Mesothelial cell of epicardium (in vitro differentiated cells): ENCODE results near the gene KRTAP19-3. TPM values are rescaled to one million over a fixed set of nuclear protein-coding genes. Genes with fewer than 3 reads are reported as not detected.
A peak's percentile ranks its signal among the peaks of the same experiment; 100 is the strongest.

Experiments used
- DNase-seq, 2 experiments: peaks; one replicate each; pipeline ENCODE4 v3.0.0; 2021; ENCODE audit warnings: low spot score in 2 of 2; ENCODE audit not compliant: unreplicated experiment in 2 of 2
- H3K27ac Mint-ChIP-seq: 2 replicates; pipeline ENCODE4 v1.8.0; 2021; ENCODE audit warnings: mixed read lengths
- H3K27me3 Mint-ChIP-seq: 2 replicates; pipeline ENCODE4 v1.8.0; 2021; ENCODE audit warnings: low read depth, mixed read lengths
- H3K36me3 Mint-ChIP-seq: 2 replicates; pipeline ENCODE4 v1.8.0; 2021; ENCODE audit warnings: mixed read lengths
- H3K4me1 Mint-ChIP-seq: 2 replicates; pipeline ENCODE4 v1.8.0; 2021; ENCODE audit warnings: mixed read lengths
- H3K4me3 Mint-ChIP-seq: 2 replicates; pipeline ENCODE4 v1.8.0; 2021; ENCODE audit warnings: mild to moderate bottlenecking, moderate library complexity, mixed read lengths
- H3K9me3 Mint-ChIP-seq: 2 replicates; pipeline ENCODE4 v1.8.0; 2021; ENCODE audit warnings: mixed read lengths
- total RNA-seq: library from RNA; stranded (reverse); gene quantifications from 3 replicates; pipeline ENCODE4 v1.2.1, GENCODE V29; 2021
- TF ChIP-seq, protein P1 (sequence below): fragments of 200-600 bp; sonication (generic); IDR thresholded peaks from one replicate; pipeline ENCODE4 v1.5.0; 2021; ENCODE audit warnings: antibody characterized with exemption; ENCODE audit not compliant: unreplicated experiment

The KRTAP19-3 gene
- total RNA-seq, 1 donor from 2014 or later: not detected

DNA sequence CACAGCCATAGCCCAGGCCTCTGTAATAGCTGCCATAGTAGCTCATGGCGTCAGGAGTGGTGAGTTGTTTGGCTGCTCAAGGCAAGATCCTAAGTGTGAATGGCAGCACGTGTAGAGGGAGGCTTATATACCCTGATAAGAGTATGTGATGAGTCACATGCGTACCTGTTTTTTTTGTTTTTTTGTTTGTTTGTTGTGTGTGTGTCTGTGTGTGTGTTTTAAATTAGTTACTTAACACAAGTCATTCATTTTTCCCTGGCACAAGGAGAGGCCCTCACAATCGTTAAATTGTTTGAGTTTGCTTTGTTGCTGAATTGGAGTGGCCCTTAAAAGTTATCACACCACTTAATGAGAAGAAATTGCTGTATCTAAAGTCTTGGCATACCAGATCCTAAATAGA lies 5.3 kb upstream of the KRTAP19-3 start, which contains the start of gene KRTAP19-4:
KRTAP19-4 (minus strand) TSS at position 101 of the 400 bp plus-strand sequence; CDS start at position 46, 55 bp downstream.
- DNase-seq: no peak
- no peak within 1 kb of the TSS for H3K27ac Mint-ChIP-seq
- no peaks in the 10 kb centered on the region for H3K36me3 Mint-ChIP-seq
- H3K4me3 Mint-ChIP-seq: no peak within 1 kb of the TSS
- no peaks in the 10 kb centered on the region for H3K4me1 Mint-ChIP-seq
- H3K9me3 Mint-ChIP-seq: peaks cover 4% of the 10 kb centered on the region
- TF ChIP-seq, protein P1, sequence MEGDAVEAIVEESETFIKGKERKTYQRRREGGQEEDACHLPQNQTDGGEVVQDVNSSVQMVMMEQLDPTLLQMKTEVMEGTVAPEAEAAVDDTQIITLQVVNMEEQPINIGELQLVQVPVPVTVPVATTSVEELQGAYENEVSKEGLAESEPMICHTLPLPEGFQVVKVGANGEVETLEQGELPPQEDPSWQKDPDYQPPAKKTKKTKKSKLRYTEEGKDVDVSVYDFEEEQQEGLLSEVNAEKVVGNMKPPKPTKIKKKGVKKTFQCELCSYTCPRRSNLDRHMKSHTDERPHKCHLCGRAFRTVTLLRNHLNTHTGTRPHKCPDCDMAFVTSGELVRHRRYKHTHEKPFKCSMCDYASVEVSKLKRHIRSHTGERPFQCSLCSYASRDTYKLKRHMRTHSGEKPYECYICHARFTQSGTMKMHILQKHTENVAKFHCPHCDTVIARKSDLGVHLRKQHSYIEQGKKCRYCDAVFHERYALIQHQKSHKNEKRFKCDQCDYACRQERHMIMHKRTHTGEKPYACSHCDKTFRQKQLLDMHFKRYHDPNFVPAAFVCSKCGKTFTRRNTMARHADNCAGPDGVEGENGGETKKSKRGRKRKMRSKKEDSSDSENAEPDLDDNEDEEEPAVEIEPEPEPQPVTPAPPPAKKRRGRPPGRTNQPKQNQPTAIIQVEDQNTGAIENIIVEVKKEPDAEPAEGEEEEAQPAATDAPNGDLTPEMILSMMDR: no peak
- no peaks in the 10 kb centered on the region for H3K27me3 Mint-ChIP-seq

DNA sequence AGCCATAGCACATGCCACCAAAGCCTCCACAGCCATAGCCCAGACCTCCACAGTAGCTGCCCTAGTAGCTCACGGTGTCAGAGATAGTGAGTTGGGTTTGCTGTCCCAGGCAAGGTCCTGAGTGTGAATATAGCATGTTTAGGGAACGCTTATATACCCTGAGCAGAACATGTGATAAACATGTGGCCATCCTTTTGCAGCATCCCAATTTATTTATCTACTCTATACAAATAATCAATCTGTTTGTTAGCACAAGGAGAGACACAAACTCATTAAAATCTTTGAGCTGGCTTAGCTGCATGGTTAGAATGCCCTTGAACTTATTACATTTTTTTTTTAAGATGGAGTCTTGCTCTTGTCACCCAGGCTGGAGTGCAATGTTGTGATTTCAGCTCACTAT lies 4.5 kb downstream of the KRTAP19-3 start, which contains the start of gene KRTAP19-2:
KRTAP19-2 (minus strand) TSS at position 101 of the 400 bp plus-strand sequence; CDS start at position 13, 88 bp downstream.
- no peaks in the 10 kb centered on the region for H3K27me3 Mint-ChIP-seq
- DNase-seq: no peak
- H3K27ac Mint-ChIP-seq: no peak within 1 kb of the TSS
- H3K4me3 Mint-ChIP-seq: no peak within 1 kb of the TSS
- no peaks in the 10 kb centered on the region for H3K36me3 Mint-ChIP-seq
- no peaks in the 10 kb centered on the region for H3K4me1 Mint-ChIP-seq
- peaks cover 31% of the 10 kb centered on the region for H3K9me3 Mint-ChIP-seq
- TF ChIP-seq, protein P1: no peak

DNA sequence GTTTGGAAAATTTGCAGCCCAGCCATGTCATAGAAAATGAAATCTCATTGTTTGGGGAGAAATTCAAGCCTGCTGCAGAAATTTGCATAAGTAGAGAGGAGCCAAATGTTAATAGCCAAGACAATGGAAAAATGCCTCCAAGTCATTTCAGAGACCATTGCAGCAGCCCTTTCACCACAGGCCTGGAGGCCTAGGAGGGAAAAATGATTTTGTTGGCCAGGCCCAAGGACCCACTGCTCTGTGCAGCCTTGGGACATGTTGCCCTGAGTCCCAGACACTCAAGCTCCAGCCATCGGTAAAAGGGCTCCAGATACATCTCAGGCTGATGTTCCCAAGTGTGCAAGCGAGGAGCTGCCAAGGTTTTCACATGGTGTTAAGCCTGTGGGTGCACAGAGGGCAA lies 5.6 kb downstream of the KRTAP19-3 start:
- TF ChIP-seq, protein P1: no peak
- peaks cover 4% of the 10 kb centered on the region for H3K4me1 Mint-ChIP-seq
- peaks cover 31% of the 10 kb centered on the region for H3K9me3 Mint-ChIP-seq
- H3K4me3 Mint-ChIP-seq: no peak overlapping the region
- DNase-seq: no peak
- H3K27ac Mint-ChIP-seq: no peak overlapping the region
- no peaks in the 10 kb centered on the region for H3K36me3 Mint-ChIP-seq
- H3K27me3 Mint-ChIP-seq: no peaks in the 10 kb centered on the region

DNA sequence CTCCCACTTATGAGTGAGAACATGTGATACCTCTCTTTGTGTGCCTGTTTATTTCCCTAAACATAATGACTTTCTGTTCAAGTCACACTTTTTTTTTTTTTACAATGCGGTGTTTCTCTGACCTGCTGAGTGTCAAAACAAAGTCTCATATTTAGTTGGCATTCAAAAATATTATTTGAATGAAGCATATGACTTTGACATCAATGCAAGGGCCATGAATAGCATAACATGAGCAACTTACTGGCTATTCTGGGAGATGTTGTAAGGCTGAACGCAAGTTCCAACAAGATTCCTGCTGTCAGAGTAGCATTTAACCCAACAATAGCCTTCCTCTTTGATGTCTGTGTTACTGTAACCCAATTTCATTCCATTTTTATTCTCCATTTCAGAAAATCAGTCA lies 9.7 kb downstream of the KRTAP19-3 start:
- Mint-ChIP-seq H3K27me3 (no peaks in the 10 kb centered on the region), H3K4me3 (no peak overlapping the region), H3K36me3 (no peaks in the 10 kb centered on the region), H3K27ac (no peak overlapping the region), H3K4me1 (peaks cover 18% of the 10 kb centered on the region), H3K9me3 (peaks cover 22% of the 10 kb centered on the region)
- TF ChIP-seq, protein P1: no peak
- no peak for DNase-seq

DNA sequence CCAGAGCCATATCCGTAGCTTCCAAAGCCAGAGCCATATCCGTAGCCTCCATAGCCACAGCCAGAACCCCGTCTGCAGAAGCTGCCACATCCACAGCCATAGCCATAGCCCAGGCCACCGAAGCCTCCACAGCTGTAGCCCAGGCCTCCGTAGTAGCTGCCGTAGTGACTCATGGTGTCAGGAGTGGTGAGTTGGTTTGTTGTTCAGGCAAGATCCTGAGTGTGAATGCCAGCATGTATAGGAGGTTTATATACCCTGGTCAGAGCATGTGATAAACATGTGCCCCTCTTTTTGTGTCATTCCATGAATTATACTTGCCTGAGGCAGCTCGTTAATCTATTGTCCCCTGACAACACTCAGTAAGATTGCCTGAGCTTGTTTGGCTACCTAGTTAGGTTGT lies 11.7 kb downstream of the KRTAP19-3 start, which contains the start of gene KRTAP19-1:
KRTAP19-1 (minus strand) TSS at position 223 of the 400 bp plus-strand sequence; CDS start at position 173, 50 bp downstream.
- H3K27me3 Mint-ChIP-seq: no peaks in the 10 kb centered on the region
- H3K4me1 Mint-ChIP-seq: peaks cover 20% of the 10 kb centered on the region
- DNase-seq: no peak
- TF ChIP-seq, protein P1: no peak
- no peaks in the 10 kb centered on the region for H3K36me3 Mint-ChIP-seq
- peak within 1 kb of the TSS; percentile 25 for H3K27ac Mint-ChIP-seq
- no peak within 1 kb of the TSS for H3K4me3 Mint-ChIP-seq
- H3K9me3 Mint-ChIP-seq: peaks cover 15% of the 10 kb centered on the region
